ENCODE results near the gene RBM17. TPM values are rescaled to one million over a fixed set of nuclear protein-coding genes. Genes with fewer than 3 reads are reported as not detected.
"Not testable (repeated sequence)": the region's sequence is repeated elsewhere in the genome, so short reads cannot be mapped to it uniquely, and the experiment has no call there.

Gene RBM17
- total and polyA plus RNA-seq, 2 experiments from 2014 or later: 86.2 to 125 TPM

- TF ChIP-seq CTCF (IDR thresholded peaks at IDR 0.05; ENCODE audit: low read depth, low read length): no peak
- H3K9me3 ChIP-seq (ENCODE audit: low read depth): no peaks in the 10 kb centered on the region
- no peak overlapping the region for H3K4me3 ChIP-seq
- H3K27ac ChIP-seq: peak overlapping the region; percentile 73
- no peaks in the 10 kb centered on the region for H3K27me3 ChIP-seq
- no peaks in the 10 kb centered on the region for H3K36me3 ChIP-seq
- peak; percentile 45 to 54 for DNase-seq (ENCODE audit: low read depth in 1 of 2, low spot score in 1 of 2)
- H3K4me1 ChIP-seq (ENCODE audit: low read depth): peaks cover 28% of the 10 kb centered on the region
Observed at GRCh38 chr10:6162589-6163356, 73.9 kb downstream of the RBM17 start.

GRCh38 chr10:6163364-6164270, 74.8 kb downstream of the RBM17 start:
- peak overlapping the region; percentile 68 for H3K4me3 ChIP-seq
- H3K36me3 ChIP-seq: no peaks in the 10 kb centered on the region
- no peaks in the 10 kb centered on the region for H3K9me3 ChIP-seq (ENCODE audit: low read depth)
- DNase-seq (ENCODE audit: low read depth in 1 of 2, low spot score in 1 of 2): peak; percentile 93 to 94
- peak overlapping the region; percentile 97 for H3K27ac ChIP-seq
- no peak for TF ChIP-seq CTCF (IDR thresholded peaks at IDR 0.05; ENCODE audit: low read depth, low read length)
- no peaks in the 10 kb centered on the region for H3K27me3 ChIP-seq
- H3K4me1 ChIP-seq (ENCODE audit: low read depth): peaks cover 29% of the 10 kb centered on the region

- Histone ChIP-seq H3K9me3 (ENCODE audit: low read depth) (no peaks in the 10 kb centered on the region), H3K27ac (peak overlapping the region; percentile 97), H3K27me3 (no peaks in the 10 kb centered on the region), H3K4me1 (ENCODE audit: low read depth) (peaks cover 29% of the 10 kb centered on the region), H3K36me3 (no peaks in the 10 kb centered on the region), H3K4me3 (peak overlapping the region; percentile 68)
- DNase-seq (ENCODE audit: low read depth in 1 of 2, low spot score in 1 of 2): peak; percentile 31 to 42
- TF ChIP-seq CTCF (IDR thresholded peaks at IDR 0.05; ENCODE audit: low read depth, low read length): no peak
Observed at GRCh38 chr10:6164271-6165095, 75.6 kb downstream of the RBM17 start.

- H3K27ac ChIP-seq: peak overlapping the region; percentile 97
- H3K4me3 ChIP-seq: no peak overlapping the region
Observed at GRCh38 chr10:6165221-6165725, 76.4 kb downstream of the RBM17 start.

GRCh38 chr10:6165933-6166332, 77.1 kb downstream of the RBM17 start:
- not testable (repeated sequence) for H3K4me3 ChIP-seq; H3K27me3 ChIP-seq; H3K9me3 ChIP-seq (ENCODE audit: low read depth); H3K36me3 ChIP-seq; DNase-seq (ENCODE audit: low read depth in 1 of 2, low spot score in 1 of 2)
- H3K27ac ChIP-seq: peak overlapping the region; percentile 97
- peaks cover 41% of the 10 kb centered on the region for H3K4me1 ChIP-seq (ENCODE audit: low read depth)

More at GRCh38 chr10:6165221-6165725, 76.4 kb downstream of the RBM17 start:
- Histone ChIP-seq H3K4me1 (ENCODE audit: low read depth) (peaks cover 36% of the 10 kb centered on the region), H3K9me3 (ENCODE audit: low read depth) (no peaks in the 10 kb centered on the region), H3K27me3 (no peaks in the 10 kb centered on the region), H3K36me3 (no peaks in the 10 kb centered on the region)
- DNase-seq (ENCODE audit: low read depth in 1 of 2, low spot score in 1 of 2): no peak
- TF ChIP-seq CTCF (IDR thresholded peaks at IDR 0.05; ENCODE audit: low read depth, low read length): no peak

Other genes starting within 250 kb of the RBM17 start
- gene ANKRD16, start 199.1 kb upstream of the RBM17 start, total RNA-seq: 22.4 and 32.3 TPM in 2 replicates
- gene ANKRD16, start 199.1 kb upstream of the RBM17 start, polyA plus RNA-seq: 29.0 and 33.8 TPM in 2 replicates
- 168 and 196 TPM in 2 replicates for gene FBH1, start 198.8 kb upstream of the RBM17 start, total RNA-seq
- 185 and 213 TPM in 2 replicates for gene FBH1, start 198.8 kb upstream of the RBM17 start, polyA plus RNA-seq
- 0.21 and 0.27 TPM in 2 replicates for gene IL15RA, start 111.5 kb upstream of the RBM17 start, total RNA-seq
- 0.36 and 1.4 TPM in 2 replicates for gene IL15RA, start 111.5 kb upstream of the RBM17 start, polyA plus RNA-seq
- gene IL2RA, start 26.7 kb upstream of the RBM17 start, total RNA-seq: not detected in 2 replicates
- not detected in 2 replicates for gene IL2RA, start 26.7 kb upstream of the RBM17 start, polyA plus RNA-seq
- gene PFKFB3, start 113.9 kb downstream of the RBM17 start, total RNA-seq: 47.6 and 55.8 TPM in 2 replicates
- gene PFKFB3, start 113.9 kb downstream of the RBM17 start, polyA plus RNA-seq: 37.1 and 47.6 TPM in 2 replicates

Measured in cardiac muscle cell (in vitro differentiated cells and primary cell).